ENCODE results near the gene UBE2E2.

The UBE2E2 gene

DNA sequence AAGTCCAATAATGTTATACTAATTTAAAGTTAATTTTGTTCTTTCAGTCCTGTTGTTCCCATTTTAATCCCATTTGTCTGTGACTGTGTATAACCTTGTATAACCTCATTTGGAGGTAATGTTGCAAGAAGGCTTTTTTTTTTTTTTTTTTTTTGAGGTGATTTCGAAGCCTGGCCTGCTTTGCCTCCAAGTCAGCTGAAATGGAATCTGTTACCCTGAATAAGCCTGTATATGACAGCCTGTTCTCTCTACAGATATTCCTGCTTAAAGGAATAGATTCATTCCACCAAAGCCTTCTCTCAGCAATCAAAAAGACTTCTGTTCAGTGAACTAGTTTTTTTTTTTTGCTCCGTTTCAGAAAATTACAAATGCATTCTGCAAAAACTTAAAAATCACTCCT lies 330.9 kb downstream of the UBE2E2 start:
- Histone ChIP-seq H3K36me3 (ENCODE audit: control insufficient read depth in 2 of 2, insufficient read depth in 2 of 2, low read length in 2 of 2) (no peaks in the 10 kb centered on the region), H3K9ac (ENCODE audit: low read depth in 1 of 2, low read length in 2 of 2) (no peak overlapping the region), H3K27ac (ENCODE audit: low read depth in 2 of 2, low read length in 2 of 2) (no peak overlapping the region), H3K4me1 (ENCODE audit: control insufficient read depth in 2 of 2, insufficient read depth in 2 of 2, low read length in 2 of 2) (no peaks in the 10 kb centered on the region), H3K9me3 (ENCODE audit: control insufficient read depth in 2 of 2, low read length in 2 of 2) (no peaks in the 10 kb centered on the region), H3K4me3 (ENCODE audit: low read length in 2 of 2) (no peak overlapping the region), H3K27me3 (ENCODE audit: control insufficient read depth in 2 of 2, insufficient read depth in 2 of 2, low read length in 2 of 2) (no peaks in the 10 kb centered on the region)

DNA sequence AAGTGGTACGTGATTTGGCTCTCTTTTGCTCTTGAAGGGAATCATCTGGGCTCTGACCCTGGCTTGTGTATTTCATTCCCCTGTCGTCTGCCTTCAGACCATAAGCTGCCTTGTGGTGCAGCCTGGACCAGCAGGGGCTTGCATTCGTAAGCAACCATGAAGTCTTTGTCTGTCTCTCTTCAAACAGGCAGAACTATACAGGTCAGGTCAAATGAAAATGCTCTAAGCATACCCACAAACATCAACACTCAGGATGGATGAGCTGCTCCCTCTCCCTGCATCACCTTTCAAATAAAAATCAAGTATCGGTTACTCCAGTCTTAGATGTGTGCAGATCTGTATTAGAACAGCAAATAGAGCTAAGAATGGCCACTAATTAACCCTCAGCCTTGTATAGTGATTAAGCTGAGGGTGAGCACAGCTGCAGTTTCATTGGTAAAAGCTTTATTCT lies 334.0 kb downstream of the UBE2E2 start:
- no peaks in the 10 kb centered on the region for H3K4me1 ChIP-seq (ENCODE audit: control insufficient read depth in 2 of 2, insufficient read depth in 2 of 2, low read length in 2 of 2)
- H3K4me3 ChIP-seq (ENCODE audit: low read length in 2 of 2) = no peak overlapping the region
- H3K27ac ChIP-seq (ENCODE audit: low read depth in 2 of 2, low read length in 2 of 2) = no peak overlapping the region
- no peaks in the 10 kb centered on the region for H3K9me3 ChIP-seq (ENCODE audit: control insufficient read depth in 2 of 2, low read length in 2 of 2)
- no peaks in the 10 kb centered on the region for H3K36me3 ChIP-seq (ENCODE audit: control insufficient read depth in 2 of 2, insufficient read depth in 2 of 2, low read length in 2 of 2)
- H3K9ac ChIP-seq (ENCODE audit: low read depth in 1 of 2, low read length in 2 of 2) = no peak overlapping the region
- no peaks in the 10 kb centered on the region for H3K27me3 ChIP-seq (ENCODE audit: control insufficient read depth in 2 of 2, insufficient read depth in 2 of 2, low read length in 2 of 2)

DNA sequence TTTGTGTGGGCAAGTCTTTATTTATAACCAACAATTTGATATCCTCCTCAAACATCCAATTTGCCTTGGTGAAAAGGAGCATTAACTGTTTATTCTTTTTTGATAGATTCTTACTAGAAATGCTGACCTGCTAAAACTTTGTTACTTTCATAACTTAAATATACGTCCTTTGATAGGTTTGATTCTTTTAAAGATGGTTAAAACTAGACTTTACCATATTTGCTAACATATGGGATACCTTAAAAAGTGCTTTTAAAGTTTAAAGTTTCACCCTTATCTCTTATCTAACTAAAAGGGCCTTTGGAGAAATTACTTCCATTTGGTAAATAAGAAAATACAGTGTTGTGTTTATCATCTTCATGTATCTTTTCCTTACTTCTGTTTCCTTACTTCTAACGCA lies 336.1 kb downstream of the UBE2E2 start:
- no peak overlapping the region for H3K27ac ChIP-seq (ENCODE audit: low read depth in 2 of 2, low read length in 2 of 2)
- H3K36me3 ChIP-seq (ENCODE audit: control insufficient read depth in 2 of 2, insufficient read depth in 2 of 2, low read length in 2 of 2) = no peaks in the 10 kb centered on the region
- no peak overlapping the region for H3K4me3 ChIP-seq (ENCODE audit: low read length in 2 of 2)
- H3K9ac ChIP-seq (ENCODE audit: low read depth in 1 of 2, low read length in 2 of 2) = no peak overlapping the region
- H3K27me3 ChIP-seq (ENCODE audit: control insufficient read depth in 2 of 2, insufficient read depth in 2 of 2, low read length in 2 of 2) = no peaks in the 10 kb centered on the region
- no peaks in the 10 kb centered on the region for H3K4me1 ChIP-seq (ENCODE audit: control insufficient read depth in 2 of 2, insufficient read depth in 2 of 2, low read length in 2 of 2)
- no peaks in the 10 kb centered on the region for H3K9me3 ChIP-seq (ENCODE audit: control insufficient read depth in 2 of 2, low read length in 2 of 2)

DNA sequence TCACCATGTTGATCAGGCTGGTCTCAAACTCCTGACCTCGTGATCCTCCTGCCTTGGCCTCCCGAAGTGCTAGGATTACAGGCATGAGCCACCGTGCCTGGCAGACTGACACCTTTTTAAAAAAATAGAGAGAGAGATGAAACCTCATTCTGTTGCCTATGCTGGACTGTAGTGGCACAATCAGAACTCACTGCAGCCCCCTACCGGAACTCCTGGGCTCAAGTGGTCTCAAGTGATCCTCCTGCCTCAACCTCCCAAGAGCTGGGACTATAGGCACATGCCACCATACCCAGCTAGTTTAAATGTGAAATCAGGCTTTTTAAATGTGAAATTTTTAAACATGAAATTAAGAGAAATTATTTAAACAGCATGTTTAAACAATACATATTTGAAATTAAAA lies 337.5 kb downstream of the UBE2E2 start:
- H3K27me3 ChIP-seq (ENCODE audit: control insufficient read depth in 2 of 2, insufficient read depth in 2 of 2, low read length in 2 of 2) = no peaks in the 10 kb centered on the region
- no peak overlapping the region for H3K27ac ChIP-seq (ENCODE audit: low read depth in 2 of 2, low read length in 2 of 2)
- H3K36me3 ChIP-seq (ENCODE audit: control insufficient read depth in 2 of 2, insufficient read depth in 2 of 2, low read length in 2 of 2) = no peaks in the 10 kb centered on the region
- no peak overlapping the region for H3K9ac ChIP-seq (ENCODE audit: low read depth in 1 of 2, low read length in 2 of 2)
- H3K9me3 ChIP-seq (ENCODE audit: control insufficient read depth in 2 of 2, low read length in 2 of 2) = no peaks in the 10 kb centered on the region
- H3K4me3 ChIP-seq (ENCODE audit: low read length in 2 of 2) = no peak overlapping the region
- H3K4me1 ChIP-seq (ENCODE audit: control insufficient read depth in 2 of 2, insufficient read depth in 2 of 2, low read length in 2 of 2) = no peaks in the 10 kb centered on the region

DNA sequence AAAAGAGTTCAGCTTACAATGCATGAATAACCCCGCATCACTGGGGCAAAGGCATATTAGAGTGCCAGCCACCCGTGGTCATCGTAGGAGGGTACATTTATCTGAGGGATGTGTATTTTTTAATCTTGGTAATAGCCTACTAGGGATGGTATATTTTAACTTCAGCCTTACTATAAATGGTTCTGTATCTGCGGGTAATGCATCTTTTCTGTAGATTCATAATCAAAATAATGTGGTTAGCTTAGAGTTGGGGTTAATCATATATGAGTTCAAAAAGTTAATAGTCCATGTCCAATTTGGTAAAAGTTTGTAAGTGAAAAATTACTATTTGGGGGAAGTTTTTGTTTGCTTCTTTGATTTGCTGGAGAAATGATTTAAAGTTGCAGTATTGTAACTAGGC lies 339.0 kb downstream of the UBE2E2 start:
- no peaks in the 10 kb centered on the region for H3K9me3 ChIP-seq (ENCODE audit: control insufficient read depth in 2 of 2, low read length in 2 of 2)
- H3K4me3 ChIP-seq (ENCODE audit: low read length in 2 of 2) = no peak overlapping the region
- no peaks in the 10 kb centered on the region for H3K4me1 ChIP-seq (ENCODE audit: control insufficient read depth in 2 of 2, insufficient read depth in 2 of 2, low read length in 2 of 2)
- H3K9ac ChIP-seq (ENCODE audit: low read depth in 1 of 2, low read length in 2 of 2) = no peak overlapping the region
- H3K36me3 ChIP-seq (ENCODE audit: control insufficient read depth in 2 of 2, insufficient read depth in 2 of 2, low read length in 2 of 2) = no peaks in the 10 kb centered on the region
- no peak overlapping the region for H3K27ac ChIP-seq (ENCODE audit: low read depth in 2 of 2, low read length in 2 of 2)
- H3K27me3 ChIP-seq (ENCODE audit: control insufficient read depth in 2 of 2, insufficient read depth in 2 of 2, low read length in 2 of 2) = no peaks in the 10 kb centered on the region

DNA sequence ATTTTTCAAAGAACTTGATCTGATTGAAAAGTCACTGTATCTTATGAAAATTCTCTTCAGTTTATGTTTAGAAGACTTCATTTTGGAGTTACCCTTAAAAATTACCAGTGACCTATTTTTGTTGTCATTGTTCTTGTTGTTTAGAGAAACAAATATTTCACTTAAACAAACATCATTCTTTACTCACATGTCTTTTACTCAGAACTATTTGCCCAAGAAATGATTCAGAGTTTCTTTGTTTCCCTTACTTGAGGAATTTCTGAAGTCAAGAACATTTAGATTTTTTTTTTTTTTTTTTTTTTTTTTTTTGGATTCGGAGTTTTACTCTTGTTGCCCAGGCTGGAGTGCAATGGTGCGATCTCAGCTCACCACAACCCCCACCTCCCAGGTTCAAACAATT lies 343.1 kb downstream of the UBE2E2 start:
- H3K4me1 ChIP-seq (ENCODE audit: control insufficient read depth in 2 of 2, insufficient read depth in 2 of 2, low read length in 2 of 2) = no peaks in the 10 kb centered on the region
- no peaks in the 10 kb centered on the region for H3K27me3 ChIP-seq (ENCODE audit: control insufficient read depth in 2 of 2, insufficient read depth in 2 of 2, low read length in 2 of 2)
- H3K4me3 ChIP-seq (ENCODE audit: low read length in 2 of 2) = no peak overlapping the region
- no peak overlapping the region for H3K9ac ChIP-seq (ENCODE audit: low read depth in 1 of 2, low read length in 2 of 2)
- H3K27ac ChIP-seq (ENCODE audit: low read depth in 2 of 2, low read length in 2 of 2) = no peak overlapping the region
- no peaks in the 10 kb centered on the region for H3K36me3 ChIP-seq (ENCODE audit: control insufficient read depth in 2 of 2, insufficient read depth in 2 of 2, low read length in 2 of 2)
- no peaks in the 10 kb centered on the region for H3K9me3 ChIP-seq (ENCODE audit: control insufficient read depth in 2 of 2, low read length in 2 of 2)

DNA sequence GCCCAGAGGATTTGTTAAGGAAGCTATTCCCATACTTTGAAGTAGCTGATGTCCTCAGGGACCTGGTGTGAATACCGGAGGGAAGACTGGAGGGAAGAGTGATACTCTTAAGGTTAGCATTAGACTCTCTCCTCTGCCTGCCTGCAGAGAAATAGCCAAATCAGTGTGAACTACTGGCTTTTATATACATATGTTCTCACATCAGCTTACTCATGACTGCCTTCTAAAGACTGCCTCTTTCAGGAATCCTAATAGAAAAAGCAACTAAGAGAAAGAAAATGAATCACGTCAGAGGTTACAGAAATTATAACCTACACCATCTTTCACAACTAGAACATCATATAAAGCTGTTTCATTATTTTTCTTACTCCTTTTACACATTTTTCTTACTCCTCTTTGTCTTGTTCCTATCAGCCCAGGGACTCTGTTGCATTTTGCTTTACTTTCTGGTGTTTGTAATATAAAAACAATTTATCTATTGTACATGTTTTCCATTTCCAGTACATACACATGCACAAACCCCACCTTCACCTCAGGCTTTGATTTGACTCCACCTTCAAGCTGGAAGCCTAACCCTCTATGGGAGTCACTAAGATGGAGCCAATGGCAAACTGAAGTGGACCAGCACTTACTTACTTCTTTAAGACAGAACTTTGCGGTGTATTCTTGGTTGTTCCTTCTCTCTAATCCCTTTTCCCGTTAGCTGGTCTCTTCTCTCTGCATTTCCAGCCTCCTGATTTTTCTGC lies 345.0 kb downstream of the UBE2E2 start:
- no peaks in the 10 kb centered on the region for H3K4me1 ChIP-seq (ENCODE audit: control insufficient read depth in 2 of 2, insufficient read depth in 2 of 2, low read length in 2 of 2)
- no peaks in the 10 kb centered on the region for H3K9me3 ChIP-seq (ENCODE audit: control insufficient read depth in 2 of 2, low read length in 2 of 2)
- H3K36me3 ChIP-seq (ENCODE audit: control insufficient read depth in 2 of 2, insufficient read depth in 2 of 2, low read length in 2 of 2) = no peaks in the 10 kb centered on the region
- H3K4me3 ChIP-seq (ENCODE audit: low read length in 2 of 2) = no peak overlapping the region
- H3K27ac ChIP-seq (ENCODE audit: low read depth in 2 of 2, low read length in 2 of 2) = no peak overlapping the region
- H3K27me3 ChIP-seq (ENCODE audit: control insufficient read depth in 2 of 2, insufficient read depth in 2 of 2, low read length in 2 of 2) = no peaks in the 10 kb centered on the region
- H3K9ac ChIP-seq (ENCODE audit: low read depth in 1 of 2, low read length in 2 of 2) = no peak overlapping the region

DNA sequence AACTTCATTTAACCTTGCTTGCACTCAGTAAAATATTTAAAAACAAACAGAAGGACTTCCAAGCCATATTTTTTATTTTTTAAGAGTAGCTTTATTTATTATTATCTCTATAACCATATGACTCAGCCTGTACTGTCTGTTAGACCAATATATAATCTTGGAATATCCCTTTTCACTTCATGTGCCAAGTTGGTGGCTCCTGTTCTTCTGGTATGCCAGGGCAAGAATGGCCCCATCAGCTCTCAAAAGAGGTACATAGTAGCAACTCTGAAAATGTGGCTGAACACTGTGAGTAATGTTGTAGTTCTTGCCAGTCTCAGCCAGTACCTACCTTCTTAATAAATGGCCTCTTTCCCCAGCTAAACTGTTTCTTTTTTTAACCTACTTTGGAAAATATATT lies 345.6 kb downstream of the UBE2E2 start:
- no peak overlapping the region for H3K4me3 ChIP-seq (ENCODE audit: low read length in 2 of 2)
- no peak overlapping the region for H3K9ac ChIP-seq (ENCODE audit: low read depth in 1 of 2, low read length in 2 of 2)
- H3K4me1 ChIP-seq (ENCODE audit: control insufficient read depth in 2 of 2, insufficient read depth in 2 of 2, low read length in 2 of 2) = no peaks in the 10 kb centered on the region
- no peaks in the 10 kb centered on the region for H3K36me3 ChIP-seq (ENCODE audit: control insufficient read depth in 2 of 2, insufficient read depth in 2 of 2, low read length in 2 of 2)
- no peak overlapping the region for H3K27ac ChIP-seq (ENCODE audit: low read depth in 2 of 2, low read length in 2 of 2)
- no peaks in the 10 kb centered on the region for H3K27me3 ChIP-seq (ENCODE audit: control insufficient read depth in 2 of 2, insufficient read depth in 2 of 2, low read length in 2 of 2)
- no peaks in the 10 kb centered on the region for H3K9me3 ChIP-seq (ENCODE audit: control insufficient read depth in 2 of 2, low read length in 2 of 2)

DNA sequence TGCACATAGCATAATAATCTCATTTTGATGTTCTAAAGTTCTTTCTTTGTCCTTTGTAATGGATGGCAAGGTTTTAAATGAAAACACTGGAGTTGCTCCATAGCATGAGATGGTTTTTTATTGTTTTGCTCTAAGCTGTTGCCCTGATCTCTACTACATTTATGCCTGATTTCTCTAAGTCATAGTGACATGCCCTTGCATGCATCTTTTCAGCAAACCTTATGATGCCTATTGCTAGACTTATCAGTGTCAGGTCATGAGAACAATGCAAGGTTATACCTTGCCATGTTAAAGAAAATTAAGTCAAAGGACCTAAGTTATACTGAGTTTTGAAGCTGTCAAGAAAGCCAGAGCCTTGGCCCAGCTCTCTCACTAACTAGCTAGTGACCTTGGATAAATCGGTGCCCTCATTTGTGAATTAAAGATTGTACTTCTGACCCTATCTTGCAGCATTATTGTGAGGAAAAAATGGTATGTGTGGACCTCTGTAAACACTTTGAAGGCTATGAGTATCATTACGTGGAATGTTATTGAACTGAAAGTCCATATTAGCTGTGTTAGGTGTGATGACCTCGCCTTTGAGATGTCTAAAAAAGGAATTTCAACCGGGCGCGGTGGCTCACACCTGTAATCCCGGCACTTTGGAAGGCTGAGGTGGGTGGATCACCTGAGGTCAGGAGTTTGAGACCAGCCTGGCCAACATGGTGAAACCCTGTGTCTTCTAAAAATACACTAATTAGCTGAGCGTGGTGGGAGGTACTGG lies 346.2 kb downstream of the UBE2E2 start:
- H3K27ac ChIP-seq (ENCODE audit: low read depth in 2 of 2, low read length in 2 of 2) = no peak overlapping the region
- no peaks in the 10 kb centered on the region for H3K9me3 ChIP-seq (ENCODE audit: control insufficient read depth in 2 of 2, low read length in 2 of 2)
- no peaks in the 10 kb centered on the region for H3K27me3 ChIP-seq (ENCODE audit: control insufficient read depth in 2 of 2, insufficient read depth in 2 of 2, low read length in 2 of 2)
- no peak overlapping the region for H3K4me3 ChIP-seq (ENCODE audit: low read length in 2 of 2)
- no peak overlapping the region for H3K9ac ChIP-seq (ENCODE audit: low read depth in 1 of 2, low read length in 2 of 2)
- no peaks in the 10 kb centered on the region for H3K36me3 ChIP-seq (ENCODE audit: control insufficient read depth in 2 of 2, insufficient read depth in 2 of 2, low read length in 2 of 2)
- no peaks in the 10 kb centered on the region for H3K4me1 ChIP-seq (ENCODE audit: control insufficient read depth in 2 of 2, insufficient read depth in 2 of 2, low read length in 2 of 2)

DNA sequence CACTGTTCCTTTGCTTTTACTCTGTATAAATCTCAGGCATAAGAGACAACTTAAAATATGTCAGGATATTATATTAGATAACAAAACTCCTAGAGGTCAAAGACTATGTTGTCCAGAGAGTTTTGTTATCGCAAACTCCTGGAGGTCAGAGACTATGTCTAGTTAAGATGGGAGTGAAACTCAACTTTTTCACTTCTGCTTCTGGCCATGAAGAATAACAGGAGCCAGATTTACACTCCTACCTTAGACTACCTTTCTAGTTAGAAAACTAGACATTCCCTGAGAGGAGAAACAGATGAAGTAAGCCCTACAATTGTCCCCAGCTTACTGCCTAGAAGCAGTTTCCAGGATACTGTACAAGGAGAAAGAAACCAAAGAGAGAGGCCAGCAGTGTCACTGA lies 347.3 kb downstream of the UBE2E2 start:
- Histone ChIP-seq H3K4me3 (ENCODE audit: low read length in 2 of 2) (no peak overlapping the region), H3K9ac (ENCODE audit: low read depth in 1 of 2, low read length in 2 of 2) (no peak overlapping the region), H3K27ac (ENCODE audit: low read depth in 2 of 2, low read length in 2 of 2) (no peak overlapping the region), H3K27me3 (ENCODE audit: control insufficient read depth in 2 of 2, insufficient read depth in 2 of 2, low read length in 2 of 2) (no peaks in the 10 kb centered on the region), H3K9me3 (ENCODE audit: control insufficient read depth in 2 of 2, low read length in 2 of 2) (no peaks in the 10 kb centered on the region), H3K4me1 (ENCODE audit: control insufficient read depth in 2 of 2, insufficient read depth in 2 of 2, low read length in 2 of 2) (no peaks in the 10 kb centered on the region), H3K36me3 (ENCODE audit: control insufficient read depth in 2 of 2, insufficient read depth in 2 of 2, low read length in 2 of 2) (no peaks in the 10 kb centered on the region)
